Activated CD4-positive, alpha-beta T cell treated with anti-CD3 and anti-CD28 coated beads for 48 hours (primary cell): ENCODE data around the gene DPPA4.
"Not testable (repeated sequence)": the region's sequence is repeated elsewhere in the genome, so short reads cannot be mapped to it uniquely, and the experiment has no call there.

ENCODE experiments used
- DNase-seq: peaks from one replicate; pipeline ENCODE4 v3.0.0-alpha.2; 2020

Gene DPPA4

GRCh38 chr3:109337393-109337792, at the start of gene DPPA4:
Gene DPPA4 (minus strand): TSS chr3:109337546. CDS start chr3:109337517, 29 bp downstream.
- no peak for DNase-seq

DNA sequence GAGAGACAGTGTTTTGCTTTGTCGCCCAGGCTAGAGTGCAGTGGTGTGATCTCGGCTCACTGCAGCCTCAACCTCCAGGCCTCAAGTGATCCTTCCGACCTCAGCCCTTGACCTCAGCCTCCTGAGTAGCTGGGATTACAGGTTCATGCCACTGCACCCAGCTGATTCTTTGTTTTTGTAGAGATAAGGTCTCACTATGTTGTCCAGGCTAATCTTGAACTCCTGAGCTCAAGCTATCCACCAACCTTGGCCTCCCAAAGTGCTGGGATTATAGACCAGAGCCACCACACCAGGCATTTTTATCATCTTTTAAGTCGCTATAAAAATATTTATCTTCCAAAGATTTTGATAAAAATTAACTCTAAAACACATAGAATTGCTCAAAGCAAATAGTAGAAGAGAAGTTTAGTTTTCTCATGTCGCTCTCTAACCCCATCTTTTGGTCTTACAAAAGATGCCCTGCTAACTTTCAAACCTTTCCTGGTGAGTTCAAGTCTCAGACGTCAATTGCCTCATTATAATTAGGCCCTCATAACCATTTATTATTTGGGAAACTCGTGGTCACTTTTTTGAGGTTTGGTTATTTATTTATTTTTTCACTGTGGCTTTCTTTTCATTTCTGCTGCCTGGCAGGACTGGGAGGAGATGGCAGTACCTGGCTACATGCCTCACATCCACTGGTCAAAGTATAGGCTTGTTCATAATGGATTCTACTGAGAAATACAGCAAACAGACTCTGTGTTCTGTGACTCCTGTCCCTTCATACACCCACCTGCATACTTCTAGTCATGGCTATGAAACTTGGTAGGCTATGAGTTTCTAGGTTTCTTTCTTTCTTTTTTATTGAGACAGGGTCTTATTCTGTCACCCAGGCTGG, 48.3 kb upstream of the DPPA4 start:
- DNase-seq = no peak

GRCh38 chr3:109384164-109384563, 46.8 kb upstream of the DPPA4 start:
- no peak for DNase-seq

GRCh38 chr3:109382588-109382987, 45.2 kb upstream of the DPPA4 start:
- DNase-seq = no peak

DNA sequence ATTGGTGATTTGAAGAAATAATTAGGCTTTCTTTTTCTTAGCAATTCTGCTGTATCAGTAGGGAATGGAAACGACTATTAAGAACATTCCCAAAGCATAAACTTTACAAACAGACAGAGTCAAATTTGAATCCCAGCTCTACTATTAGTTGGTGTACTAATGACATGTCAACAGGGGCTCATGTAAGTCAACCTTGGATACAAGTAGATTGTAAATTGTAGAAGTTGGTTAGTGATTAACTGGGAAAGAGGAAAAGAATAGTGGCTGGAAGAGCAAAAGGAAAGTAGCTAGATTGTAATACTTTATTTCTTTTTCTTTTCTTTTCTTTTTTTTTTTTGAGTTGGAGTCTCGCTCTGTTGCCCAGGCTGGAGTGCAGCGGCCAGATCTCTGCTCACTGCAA, 38.6 kb upstream of the DPPA4 start:
- DNase-seq = no peak

- DNase-seq = not testable (repeated sequence)
Observed at GRCh38 chr3:109374434-109374833, 37.1 kb upstream of the DPPA4 start.

GRCh38 chr3:109373933-109374332, 36.6 kb upstream of the DPPA4 start:
- no peak for DNase-seq

DNA sequence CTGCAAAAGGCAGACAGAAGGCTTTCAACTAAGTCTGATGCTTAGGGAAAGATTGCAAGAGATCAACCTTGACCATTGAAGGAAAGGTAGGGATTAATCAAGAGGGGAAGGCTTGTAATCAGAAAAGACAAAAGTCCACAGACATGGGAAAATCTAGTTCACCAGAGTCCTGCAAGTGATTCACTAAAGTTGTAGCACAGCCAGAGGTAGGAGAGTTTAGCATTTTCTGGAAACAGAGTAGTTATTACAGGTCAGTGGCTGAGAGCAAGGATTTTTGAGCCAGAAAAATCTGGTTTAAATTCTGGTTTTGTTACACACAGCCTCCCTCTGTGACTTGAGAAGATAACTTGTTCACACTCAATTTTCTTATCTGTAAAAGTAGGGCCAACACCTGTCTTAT, 35.3 kb upstream of the DPPA4 start:
- no peak for DNase-seq

GRCh38 chr3:109369510-109369909, 32.2 kb upstream of the DPPA4 start:
- no peak for DNase-seq

DNA sequence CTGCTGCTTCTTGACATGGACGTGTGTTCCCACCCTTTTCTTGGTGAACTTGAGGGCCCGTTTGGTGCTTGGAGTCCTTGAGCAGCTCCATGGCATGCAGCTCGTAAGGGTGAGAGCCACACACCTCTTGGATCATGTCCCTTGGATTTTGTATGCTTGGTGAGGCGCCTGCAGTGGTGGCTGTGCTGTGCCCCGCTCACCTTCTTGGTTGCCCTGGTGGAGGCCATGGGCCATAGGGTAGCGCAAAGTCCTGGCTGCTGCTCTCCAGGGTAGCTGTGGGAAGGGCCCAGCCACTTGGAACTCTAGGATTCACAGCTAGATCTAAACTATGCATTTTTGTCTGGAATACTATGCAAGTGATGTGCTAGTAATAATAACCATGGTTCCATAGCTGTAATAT, 26.7 kb upstream of the DPPA4 start:
- DNase-seq = no peak

DNA sequence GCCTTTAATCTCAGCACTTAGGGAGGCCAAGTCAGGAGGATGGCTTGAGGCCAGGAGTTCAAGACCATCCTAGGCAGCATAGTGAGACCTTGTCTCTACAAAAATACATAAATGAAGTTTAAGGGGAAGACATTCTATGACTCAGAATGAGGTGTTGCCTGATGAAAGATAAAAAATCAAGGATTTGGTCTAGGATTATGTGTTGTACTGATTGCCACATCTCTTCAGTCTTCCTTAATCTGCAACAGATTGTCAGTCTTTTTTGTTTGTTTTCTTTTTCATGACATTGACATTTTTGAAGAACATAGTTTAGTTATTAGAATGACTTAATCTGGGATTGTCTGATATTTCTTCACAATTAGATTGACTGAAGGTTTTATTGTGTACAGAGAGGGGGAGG, 26.3 kb upstream of the DPPA4 start:
- DNase-seq = no peak

DNA sequence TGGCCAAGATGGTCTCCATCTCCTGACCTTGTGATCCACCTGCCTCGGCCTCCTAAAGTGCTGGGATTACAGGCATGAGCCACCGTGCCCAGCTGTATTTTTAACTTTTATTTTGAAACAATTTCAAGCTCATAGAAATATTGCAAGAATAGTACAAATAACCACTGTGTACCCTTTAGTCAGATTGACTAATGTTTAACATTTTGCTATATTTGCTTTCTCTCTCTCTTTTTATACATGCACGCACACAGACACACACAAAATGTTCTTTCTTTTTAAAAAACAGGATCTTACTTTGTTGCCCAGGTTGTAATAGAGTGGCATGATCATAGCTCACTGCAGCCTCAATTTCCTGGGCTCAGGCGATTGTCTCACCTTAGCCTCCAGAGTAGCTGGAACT, 25.5 kb upstream of the DPPA4 start:
- DNase-seq = no peak

GRCh38 chr3:109358809-109359208, 21.5 kb upstream of the DPPA4 start:
- not testable (repeated sequence) for DNase-seq

DNA sequence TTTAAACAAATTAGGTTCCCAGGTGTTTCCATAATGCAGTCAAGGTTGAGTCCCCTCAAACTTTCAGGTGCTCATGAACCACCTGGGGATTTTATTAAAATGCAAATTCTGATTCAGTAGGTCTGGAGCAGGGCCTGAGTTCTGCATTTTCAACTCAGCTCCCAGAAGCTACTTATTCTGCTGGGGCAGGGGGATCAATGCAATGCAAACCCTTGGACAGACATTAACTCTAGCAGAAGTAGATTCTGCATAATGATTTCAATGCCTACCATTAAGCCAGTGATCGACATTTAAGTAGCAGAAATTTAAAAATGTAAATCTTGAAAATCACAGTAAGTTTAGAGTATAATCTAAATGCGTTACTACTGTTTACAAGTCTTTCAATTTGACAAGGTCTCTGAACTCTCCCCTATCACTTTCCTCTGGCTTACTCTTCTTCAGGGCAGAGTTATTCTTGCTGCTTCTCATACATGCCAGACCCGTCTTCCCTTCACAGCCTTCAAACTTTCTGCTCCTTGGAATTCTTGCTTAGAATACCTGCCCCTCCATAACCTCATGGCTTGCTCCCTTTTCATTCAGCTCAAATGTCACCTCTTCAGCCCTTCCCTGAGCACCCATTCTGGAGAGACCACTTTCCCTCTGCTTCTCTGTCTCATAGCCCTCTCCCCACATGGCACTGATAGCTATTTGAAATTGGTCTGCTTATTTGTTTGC, 19.3 kb upstream of the DPPA4 start:
- no peak for DNase-seq

DNA sequence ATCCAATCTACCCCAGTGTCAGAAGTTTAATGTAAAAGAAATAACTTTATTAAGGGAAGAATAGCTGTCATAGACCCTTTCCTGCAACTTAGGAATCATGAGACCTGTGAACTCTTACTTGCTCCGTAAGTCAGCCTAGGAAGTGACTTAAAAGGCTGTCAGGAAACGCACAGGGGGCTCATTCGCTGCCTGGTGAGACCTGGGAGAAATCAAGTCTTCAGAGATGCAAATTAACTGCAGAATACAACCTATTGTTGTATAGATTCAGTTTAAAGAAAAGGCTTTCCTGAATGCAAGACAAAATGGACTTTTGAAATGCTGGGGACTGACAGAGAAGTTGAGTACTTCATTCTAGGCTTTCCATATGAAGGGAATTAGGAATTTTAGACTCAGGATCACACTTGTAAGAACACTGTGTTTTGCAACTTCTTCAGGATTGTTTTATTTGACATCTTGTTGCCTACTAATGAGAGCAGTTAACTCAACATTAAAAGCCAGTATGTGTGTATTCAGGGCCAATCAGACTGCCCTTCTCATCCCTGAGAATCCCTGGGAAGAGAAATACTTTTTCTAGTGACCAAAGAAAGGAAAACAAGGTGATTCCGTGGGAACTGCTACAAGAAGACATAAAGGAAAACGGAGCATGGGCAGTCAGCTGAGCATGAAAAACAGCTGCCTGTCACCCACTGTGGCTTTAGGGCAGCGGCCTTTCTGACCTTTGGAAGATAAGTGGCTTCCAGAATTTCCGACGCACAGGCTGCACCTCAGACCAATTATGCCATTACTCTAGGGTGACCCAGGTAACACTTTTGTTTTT, 18.5 kb upstream of the DPPA4 start:
- no peak for DNase-seq

DNA sequence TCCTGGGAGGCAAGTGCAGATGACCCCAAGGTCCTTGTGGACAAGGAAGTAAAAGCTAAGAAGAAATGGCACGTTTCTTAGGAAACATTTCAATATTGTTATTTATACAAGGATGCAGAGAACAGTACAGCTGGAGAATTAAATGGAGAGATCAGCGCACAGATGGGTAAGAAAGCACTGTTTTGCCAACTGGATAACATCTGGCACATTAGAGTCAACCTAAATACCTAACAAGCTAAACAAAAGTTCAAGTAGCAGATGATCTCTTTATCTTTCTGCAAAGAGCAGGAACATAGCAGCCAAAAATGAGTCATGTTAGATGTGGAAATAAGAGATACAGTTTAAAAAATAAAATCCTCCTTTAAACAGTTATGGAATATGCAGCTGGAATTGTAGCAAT, 15.7 kb upstream of the DPPA4 start:
- DNase-seq = no peak

DNA sequence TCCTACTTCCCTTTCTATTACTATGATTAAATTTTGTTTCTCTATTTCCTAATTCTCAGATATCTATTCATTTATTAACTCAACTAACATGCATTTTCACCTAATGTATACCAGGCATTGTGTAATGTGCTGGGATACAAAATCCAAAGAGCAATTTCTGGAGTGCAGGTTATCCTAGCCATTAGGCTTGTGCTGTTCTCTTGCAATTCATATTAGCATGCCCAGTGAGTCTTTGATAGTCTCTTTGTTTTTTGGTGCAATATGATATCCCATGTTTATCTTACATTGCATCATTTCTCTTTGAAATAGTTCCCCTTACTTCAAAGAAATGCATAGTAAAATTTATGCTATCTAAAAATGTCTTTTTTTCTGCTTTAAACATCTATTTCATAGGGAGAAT, 13.9 kb upstream of the DPPA4 start:
- no peak for DNase-seq

GRCh38 chr3:109346770-109347295, 9.5 kb upstream of the DPPA4 start:
- DNase-seq = no peak

- no peak for DNase-seq
Observed at GRCh38 chr3:109346099-109346498, 8.8 kb upstream of the DPPA4 start.

GRCh38 chr3:109339714-109340648, 2.6 kb upstream of the DPPA4 start:
- DNase-seq = no peak

GRCh38 chr3:109339197-109339596, 1.9 kb upstream of the DPPA4 start:
- DNase-seq = no peak

DNA sequence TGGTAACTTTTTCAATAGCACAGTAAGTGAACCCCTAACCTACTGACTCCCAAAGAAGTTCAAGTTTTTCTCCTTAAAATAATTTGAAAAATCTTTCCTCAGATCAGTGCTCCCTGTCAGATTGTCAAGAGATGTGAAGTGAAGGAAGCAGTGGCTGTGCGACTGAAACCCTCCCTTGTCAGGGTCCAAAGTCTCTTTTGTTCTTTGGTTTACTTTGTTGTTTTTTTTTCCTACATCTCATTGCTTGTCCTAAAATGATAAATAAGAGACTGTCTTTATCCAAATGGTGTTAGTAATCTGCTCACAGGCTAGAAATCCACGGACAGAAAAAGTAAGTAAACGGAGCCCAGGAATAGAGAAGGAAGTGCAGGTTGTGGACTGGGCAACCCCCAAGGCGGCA, 976 bp upstream of the DPPA4 start:
- DNase-seq = no peak
